22Rv1 (cell line): ENCODE results near the gene DSCAML1.

ENCODE experiments used
- CTCF ChIP-seq: fragments of 450-650 bp; IDR thresholded peaks from 2 replicates; pipeline ENCODE4 v1.5.1; 2017; ENCODE audit warnings: mild to moderate bottlenecking
- ZFX ChIP-seq: fragments of 450-650 bp; IDR thresholded peaks from 2 replicates; pipeline ENCODE4 v1.6.1; 2017; ENCODE audit warnings: antibody characterized with exemption, borderline replicate concordance

GRCh38 chr11:117642396-117642795 is 154.6 kb downstream of the DSCAML1 start:
- TF ChIP-seq CTCF (no peak), ZFX (no peak)
